NCI-H2196 (cell line): Measurements from ENCODE around the gene U2SURP.
A peak's percentile ranks its signal among the peaks of the same experiment; 100 is the strongest.
"Not testable (repeated sequence)": the region's sequence is repeated elsewhere in the genome, so short reads cannot be mapped to it uniquely, and the experiment has no call there.

ENCODE experiments used
- DNase-seq: peaks from one replicate; lab custom pipeline; 2025; ENCODE audit not compliant: unreplicated experiment; lab: John Stamatoyannopoulos, UW

The U2SURP gene

DNA sequence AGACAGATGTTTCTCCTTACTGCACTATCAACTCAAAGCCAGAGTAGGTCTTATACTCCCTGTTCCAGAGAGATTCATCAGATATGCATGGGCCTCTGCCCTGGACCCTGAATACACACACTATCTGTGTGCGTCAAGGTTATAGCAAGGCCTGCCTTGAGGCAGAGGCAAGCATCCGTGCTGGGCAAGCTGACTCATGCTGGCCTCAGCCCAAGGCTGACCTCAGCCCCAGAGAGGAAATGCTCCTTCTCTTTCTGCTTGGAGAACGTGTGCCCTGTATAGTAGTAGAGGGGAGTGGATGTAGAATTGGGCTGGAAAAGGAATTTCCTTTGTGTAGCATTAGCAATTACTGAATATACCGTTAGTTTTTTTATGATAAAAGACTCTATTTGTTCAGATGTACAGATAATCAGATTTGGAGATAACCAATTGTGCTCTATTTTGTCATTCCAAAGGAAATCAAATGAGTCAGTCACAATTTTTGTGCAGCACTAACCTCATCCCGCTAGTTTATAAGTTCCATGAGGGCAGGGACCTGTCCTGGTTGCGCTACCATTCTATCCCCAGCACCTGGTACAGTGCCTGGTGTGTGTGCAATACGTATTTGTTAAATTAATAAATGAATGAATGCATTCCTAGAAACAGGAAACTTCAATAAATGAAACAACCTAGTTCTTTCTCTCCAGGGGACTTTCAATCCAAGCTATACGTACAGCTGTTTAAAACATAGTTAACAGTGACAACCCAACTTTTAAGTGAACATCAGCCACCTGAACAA, 24.6 kb upstream of the U2SURP start:
- DNase-seq, result peak; percentile 90

GRCh38 chr3:142977399-142977728, 24.0 kb upstream of the U2SURP start:
- DNase-seq, result no peak

- no peak for DNase-seq
Measured at GRCh38 chr3:142981108-142981507, 20.3 kb upstream of the U2SURP start.

- DNase-seq, result no peak
Measured at GRCh38 chr3:142982038-142982773, 19.2 kb upstream of the U2SURP start.

DNA sequence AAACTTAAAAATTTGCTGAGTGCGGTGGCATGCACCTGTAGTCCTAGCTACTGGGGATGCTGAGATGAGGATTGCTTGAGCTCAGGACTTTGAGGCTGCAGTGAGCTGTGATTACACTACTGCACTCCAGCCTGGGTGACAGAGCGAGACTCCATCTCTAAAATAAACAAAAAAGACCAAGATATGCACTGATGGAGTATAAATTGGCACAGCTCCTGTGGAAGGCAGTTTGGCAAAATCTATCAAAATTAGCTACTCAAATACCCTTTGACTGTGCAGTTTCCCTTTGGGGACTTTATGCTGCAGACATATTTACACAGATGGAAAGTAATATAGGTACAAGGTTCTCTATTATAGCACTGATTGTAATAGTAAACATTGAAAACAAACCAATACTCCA, 18.1 kb upstream of the U2SURP start:
- no peak for DNase-seq

GRCh38 chr3:142984255-142984654, 17.1 kb upstream of the U2SURP start:
- no peak for DNase-seq

GRCh38 chr3:142987080-142987700, 14.2 kb upstream of the U2SURP start:
- peak; percentile 67 for DNase-seq

DNA sequence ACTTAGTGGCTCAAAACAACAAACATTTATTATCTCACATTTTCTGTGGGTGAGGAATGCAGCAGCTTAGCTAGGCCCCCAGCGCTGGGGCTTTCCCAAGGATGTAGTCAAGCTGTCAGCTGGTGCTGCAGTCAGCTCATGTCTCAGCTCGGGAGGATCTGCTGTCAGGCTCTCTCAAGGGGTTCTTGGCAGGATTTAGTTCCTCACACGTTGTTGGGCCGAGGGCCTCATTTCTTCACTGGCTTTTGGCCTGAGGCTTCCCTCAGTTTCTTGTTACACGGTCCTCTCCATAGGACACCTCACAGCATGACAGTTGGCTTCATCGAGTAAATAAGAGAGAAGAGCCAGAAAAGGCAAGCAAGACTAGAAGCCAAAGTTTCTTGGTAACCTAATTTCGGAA, 13.7 kb upstream of the U2SURP start:
- DNase-seq, result no peak

DNA sequence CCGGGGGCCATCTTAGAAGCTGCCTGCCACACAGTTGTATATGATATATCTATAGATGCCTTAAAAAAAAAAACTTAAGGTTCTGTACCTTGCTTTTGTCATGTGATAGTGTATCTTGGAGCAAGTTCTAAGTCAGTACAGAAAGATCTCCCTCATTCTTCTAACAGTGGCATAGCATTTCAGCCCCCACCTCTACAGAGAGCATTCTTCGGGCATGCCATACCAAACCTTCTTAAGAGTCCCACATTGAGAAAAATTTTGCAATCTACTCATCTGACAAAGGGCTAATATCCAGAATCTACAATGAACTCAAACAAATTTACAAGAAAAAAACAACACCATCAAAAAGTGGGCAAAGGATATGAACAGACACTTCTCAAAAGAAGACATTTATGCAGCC, 13.1 kb upstream of the U2SURP start:
- DNase-seq, result not testable (repeated sequence)

- not testable (repeated sequence) for DNase-seq
Measured at GRCh38 chr3:142988826-142989225, 12.5 kb upstream of the U2SURP start.

DNA sequence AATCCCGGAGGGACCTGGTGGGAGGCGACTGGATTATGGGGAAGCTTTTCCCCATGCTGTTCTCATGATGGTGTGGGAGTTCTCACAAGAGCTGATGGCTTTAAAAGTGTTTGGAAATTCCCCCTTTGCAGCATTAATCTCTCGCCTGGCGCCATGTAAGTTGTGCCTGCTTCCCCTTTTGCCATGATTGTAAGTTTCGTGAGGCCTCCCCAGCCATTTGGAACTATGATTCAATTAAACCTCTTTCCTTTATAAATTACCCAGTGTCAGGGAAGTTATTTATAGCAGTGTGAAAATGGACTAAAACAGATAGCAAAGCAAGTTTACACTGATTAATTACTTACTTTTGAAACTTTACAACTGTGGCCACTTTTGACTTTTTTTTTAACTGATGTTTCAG, 10.6 kb upstream of the U2SURP start:
- DNase-seq, result no peak

- no peak for DNase-seq
Measured at GRCh38 chr3:142992323-142992722, 9.0 kb upstream of the U2SURP start.

DNA sequence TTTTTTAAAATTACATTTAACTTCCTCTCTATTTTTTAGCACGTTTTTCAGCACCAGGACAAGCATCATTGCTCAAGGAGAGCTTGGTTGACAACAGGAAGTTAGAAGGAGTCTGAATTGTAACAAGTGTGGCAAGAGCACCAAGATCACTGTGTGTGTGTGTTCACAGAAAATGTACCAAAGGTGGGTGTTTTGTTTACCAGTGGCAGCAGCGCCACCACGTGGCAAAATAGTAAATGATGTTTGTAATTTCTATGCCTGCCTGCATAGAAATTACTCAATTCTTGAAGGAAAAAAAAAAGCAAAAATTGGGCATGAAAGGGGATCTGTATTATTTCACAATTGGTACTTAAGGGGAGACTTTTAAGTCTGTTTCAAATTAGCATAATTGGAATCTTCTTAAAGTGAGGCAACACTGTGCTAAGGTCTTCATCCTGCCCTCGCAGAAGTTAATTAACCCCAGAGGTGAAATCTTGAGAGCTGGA, 7.4 kb upstream of the U2SURP start:
- DNase-seq, result peak; percentile 78

DNA sequence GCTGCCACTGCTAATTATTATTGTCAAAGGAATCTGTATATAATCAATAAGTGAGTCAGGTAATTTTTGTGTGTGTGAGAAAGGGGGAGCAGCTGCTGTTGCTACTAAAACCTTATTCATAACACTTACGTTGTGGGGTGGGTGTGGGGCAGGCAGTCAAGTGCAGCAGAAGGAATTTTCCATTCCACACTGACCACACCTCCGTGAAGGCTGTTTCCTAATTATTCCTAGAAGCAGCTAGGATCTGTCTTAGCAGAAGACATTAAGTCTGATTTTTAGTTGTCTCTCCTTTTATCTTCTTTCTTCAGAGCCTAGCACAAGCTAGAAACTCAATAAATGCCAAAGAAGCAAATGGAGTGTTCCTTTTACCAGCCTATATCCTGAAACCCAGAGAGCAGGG, 4.0 kb upstream of the U2SURP start:
- no peak for DNase-seq

DNA sequence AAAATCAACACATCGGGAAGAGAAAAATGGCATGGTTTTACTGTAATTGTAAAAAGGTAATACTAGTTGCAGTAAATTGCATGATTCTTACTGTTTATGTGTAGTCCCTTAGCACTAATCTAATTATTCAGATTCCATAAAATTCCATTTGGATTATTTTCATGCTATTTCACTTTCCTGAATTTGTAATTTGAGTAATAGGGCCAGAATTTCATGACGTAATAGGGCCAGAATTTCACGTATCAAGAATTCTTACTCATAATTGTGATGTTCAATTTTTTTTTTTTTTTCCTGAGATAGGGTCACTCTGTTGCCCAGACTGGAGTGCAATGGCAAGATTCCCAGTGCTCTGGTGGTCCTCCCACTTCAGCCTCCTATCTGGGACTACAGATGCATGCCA, 2.9 kb upstream of the U2SURP start:
- no peak for DNase-seq

DNA sequence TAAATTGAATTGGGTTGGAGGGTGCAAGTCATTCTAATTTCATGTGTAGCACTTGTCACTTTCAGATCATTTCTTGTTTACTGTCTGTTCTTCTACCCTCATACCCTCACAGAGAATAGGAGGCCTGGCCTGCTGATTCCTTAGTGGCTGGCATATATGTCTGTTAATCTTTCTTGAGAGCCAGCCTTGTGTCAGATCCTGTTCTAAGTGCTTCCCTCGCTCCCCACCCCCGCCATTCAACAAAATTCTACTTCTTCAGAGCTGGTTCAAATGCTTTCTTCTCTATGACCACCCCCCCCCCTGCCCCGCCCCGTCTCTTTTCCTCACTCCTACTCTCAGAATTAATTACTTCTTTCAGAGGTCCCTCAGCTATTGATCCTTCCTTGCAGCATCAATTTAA, 1.5 kb upstream of the U2SURP start:
- no peak for DNase-seq

DNA sequence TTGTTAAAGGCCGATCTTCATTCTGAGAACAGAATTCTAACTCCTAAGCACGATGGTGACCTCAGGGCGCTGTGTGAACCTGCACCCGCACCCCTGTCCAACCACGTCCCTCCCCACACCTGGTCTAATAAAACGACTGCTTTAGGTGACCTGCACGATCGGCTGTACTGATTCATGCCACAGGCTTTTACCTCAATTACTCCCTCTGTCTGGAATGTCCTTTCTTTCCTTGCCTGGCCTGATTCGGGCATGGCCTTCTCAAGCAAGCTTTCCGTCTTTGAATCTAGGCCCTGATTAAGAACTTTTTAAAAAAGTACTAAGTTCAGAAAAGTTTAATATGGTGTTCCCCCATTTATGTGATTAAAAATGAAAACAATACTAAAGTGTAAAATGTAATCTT, 842 bp upstream of the U2SURP start:
- no peak for DNase-seq

DNA sequence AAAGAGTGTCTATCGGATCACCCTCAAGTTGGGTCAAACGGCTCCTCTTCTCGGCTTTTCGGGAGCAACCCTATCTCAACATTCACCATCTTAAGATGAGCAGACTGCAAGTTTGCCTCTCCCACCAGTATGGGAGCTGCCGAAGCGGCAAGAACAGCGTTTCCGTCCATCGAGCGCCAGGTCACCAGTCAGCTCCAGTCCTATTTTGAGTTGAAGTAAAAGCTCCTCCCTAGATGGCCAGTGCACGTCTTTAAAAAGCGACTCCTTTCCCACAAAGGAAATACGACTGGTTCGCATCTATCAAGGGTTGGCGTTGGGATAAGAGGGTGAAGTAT, 369 bp upstream of the U2SURP start:
- DNase-seq, result no peak

DNA sequence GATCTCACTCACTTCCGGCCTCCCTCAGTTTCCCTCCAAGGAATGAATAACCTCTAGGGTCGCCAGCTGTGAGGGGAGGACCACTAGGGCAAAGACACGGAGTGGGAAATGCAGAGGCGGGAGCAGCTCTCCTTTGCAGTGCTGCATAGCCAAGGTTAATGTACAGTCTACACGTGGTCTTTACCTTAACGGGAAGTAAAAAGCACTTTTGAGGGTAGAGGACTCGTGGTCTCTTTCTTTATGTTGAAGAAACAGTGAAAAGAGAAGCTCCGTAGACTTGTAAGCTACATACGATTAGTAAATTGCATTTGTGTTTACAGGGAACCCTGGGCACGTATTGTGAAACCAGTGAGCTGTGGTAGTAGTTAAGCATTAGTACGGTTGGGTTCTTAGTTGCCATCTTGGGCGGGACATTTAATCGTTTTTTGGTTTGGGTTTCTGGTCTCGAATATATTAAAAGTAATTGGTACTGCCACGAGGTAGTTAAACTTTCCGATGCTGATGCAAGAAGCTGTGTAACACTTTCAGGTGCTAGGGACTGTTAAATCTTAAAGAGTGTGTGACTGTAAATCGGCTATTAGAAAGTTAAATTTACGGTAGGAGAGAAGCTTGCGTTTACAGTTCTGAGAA, 828 bp downstream of the U2SURP start:
- no peak for DNase-seq

- no peak for DNase-seq
Measured at GRCh38 chr3:143002727-143003126, 1.4 kb downstream of the U2SURP start.

DNA sequence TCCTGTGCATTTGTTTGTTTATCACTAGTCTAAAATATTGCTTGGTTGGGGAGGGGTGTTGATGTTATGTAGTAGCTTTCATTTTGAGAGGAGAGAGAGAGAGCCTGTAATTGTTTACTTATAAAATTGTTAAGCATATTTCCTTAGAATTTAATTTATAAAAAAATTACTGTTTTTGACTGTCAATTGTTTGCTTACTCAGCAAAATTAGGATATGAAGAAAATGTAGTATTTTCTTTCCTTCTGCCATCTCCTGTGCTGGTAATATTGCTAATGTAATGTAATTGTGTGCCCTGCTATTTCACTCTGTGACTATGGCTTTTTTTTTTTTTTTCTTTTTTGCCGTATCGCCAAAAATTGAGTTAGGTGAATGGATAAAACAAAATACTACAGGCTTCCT, 3.5 kb downstream of the U2SURP start:
- no peak for DNase-seq

DNA sequence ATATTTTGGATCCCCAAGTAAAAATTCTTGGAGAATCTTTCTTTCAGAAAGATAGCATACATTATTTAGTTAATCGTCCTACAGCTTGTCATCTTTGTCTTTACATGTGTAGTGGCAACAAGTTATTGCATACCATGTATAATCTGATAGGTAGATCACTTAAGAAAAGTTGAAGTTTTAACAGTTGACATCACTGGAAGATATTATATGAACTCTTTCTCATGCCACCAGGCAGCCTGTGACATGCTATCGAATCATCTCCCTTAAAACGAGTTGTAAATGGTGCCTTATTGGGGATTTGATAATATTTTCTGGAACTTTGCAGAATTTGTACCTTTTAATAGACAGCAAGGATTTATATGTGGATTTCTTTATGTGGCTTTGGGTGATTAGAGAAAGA, 8.7 kb downstream of the U2SURP start:
- no peak for DNase-seq
